Measurements from ENCODE around the gene RASSF7. TPM values are rescaled to one million over a fixed set of nuclear protein-coding genes. Genes with fewer than 3 reads are reported as not detected.

Gene RASSF7
- total and polyA plus RNA-seq, 2 donors (not counting 3 experiments of a cell fraction or from before 2014, with no cell fraction given), result 14.1 to 19.9 TPM

DNA sequence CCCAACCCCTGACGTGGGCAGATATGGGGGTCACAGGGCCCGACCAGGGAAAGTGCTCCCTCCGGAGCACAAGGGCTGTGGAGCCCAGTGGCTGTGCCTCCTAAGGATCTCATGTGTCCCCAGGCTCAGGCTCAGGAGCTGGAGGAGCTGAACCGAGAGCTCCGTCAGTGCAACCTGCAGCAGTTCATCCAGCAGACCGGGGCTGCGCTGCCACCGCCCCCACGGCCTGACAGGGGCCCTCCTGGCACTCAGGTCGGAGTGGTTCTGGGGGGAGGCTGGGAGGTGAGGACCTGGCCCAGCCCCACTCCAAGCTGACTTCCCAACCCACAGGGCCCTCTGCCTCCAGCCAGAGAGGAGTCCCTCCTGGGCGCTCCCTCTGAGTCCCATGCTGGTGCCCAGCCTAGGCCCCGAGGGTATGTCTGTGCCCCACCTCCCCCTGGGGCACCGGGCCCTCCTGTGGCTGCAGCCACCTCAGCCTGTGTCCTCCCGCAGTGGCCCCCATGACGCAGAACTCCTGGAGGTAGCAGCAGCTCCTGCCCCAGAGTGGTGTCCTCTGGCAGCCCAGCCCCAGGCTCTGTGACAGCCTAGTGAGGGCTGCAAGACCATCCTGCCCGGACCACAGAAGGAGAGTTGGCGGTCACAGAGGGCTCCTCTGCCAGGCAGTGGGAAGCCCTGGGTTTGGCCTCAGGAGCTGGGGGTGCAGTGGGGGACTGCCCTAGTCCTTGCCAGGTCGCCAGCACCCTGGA lies 2.5 kb downstream of the RASSF7 start:
- Histone ChIP-seq H3K27me3 (ENCODE audit: control insufficient read depth in 2 of 2, insufficient read depth in 2 of 2, low read length in 2 of 2) (no peaks in the 10 kb centered on the region), H3K4me3 (replicated peaks in 1 of 3; ENCODE audit: insufficient read depth in 1 of 3, low read depth in 1 of 3, low read length in 3 of 3) (no peak overlapping the region), H3K9me3 (replicated peaks; ENCODE audit: control insufficient read depth, insufficient read depth, low read length) (no peaks in the 10 kb centered on the region), H3K9ac (replicated peaks; ENCODE audit: extremely low read depth, insufficient read depth, low read length) (no peak overlapping the region), H3K9me1 (replicated peaks; ENCODE audit: control insufficient read depth, extremely low read depth, insufficient read depth, low read length) (no peaks in the 10 kb centered on the region), H3K4me2 (ENCODE audit: insufficient read depth, low read length) (no peak overlapping the region), H3K79me2 (ENCODE audit: control insufficient read depth, insufficient read depth, low read length) (no peaks in the 10 kb centered on the region), H3K27ac (ENCODE audit: insufficient read depth, low read depth, low read length) (no peak overlapping the region), H4K20me1 (replicated peaks; ENCODE audit: control insufficient read depth, extremely low read depth, insufficient read depth, low read length) (no peaks in the 10 kb centered on the region), H2AFZ (ENCODE audit: low read depth, low read length) (no peak overlapping the region), H3K4me1 (ENCODE audit: control insufficient read depth, extremely low read depth, insufficient read depth, low read length) (peaks cover 10% of the 10 kb centered on the region), H3K36me3 (ENCODE audit: control insufficient read depth in 2 of 2, extremely low read depth in 1 of 2, insufficient read depth in 2 of 2, low read length in 2 of 2) (peaks cover 0 to 2% of the 10 kb centered on the region in 2 experiments)
- TF ChIP-seq, protein P1, sequence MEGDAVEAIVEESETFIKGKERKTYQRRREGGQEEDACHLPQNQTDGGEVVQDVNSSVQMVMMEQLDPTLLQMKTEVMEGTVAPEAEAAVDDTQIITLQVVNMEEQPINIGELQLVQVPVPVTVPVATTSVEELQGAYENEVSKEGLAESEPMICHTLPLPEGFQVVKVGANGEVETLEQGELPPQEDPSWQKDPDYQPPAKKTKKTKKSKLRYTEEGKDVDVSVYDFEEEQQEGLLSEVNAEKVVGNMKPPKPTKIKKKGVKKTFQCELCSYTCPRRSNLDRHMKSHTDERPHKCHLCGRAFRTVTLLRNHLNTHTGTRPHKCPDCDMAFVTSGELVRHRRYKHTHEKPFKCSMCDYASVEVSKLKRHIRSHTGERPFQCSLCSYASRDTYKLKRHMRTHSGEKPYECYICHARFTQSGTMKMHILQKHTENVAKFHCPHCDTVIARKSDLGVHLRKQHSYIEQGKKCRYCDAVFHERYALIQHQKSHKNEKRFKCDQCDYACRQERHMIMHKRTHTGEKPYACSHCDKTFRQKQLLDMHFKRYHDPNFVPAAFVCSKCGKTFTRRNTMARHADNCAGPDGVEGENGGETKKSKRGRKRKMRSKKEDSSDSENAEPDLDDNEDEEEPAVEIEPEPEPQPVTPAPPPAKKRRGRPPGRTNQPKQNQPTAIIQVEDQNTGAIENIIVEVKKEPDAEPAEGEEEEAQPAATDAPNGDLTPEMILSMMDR (IDR thresholded peaks at IDR 0.05; ENCODE audit: extremely low read depth in 1 of 2, insufficient read depth in 1 of 2, low read depth in 1 of 2, low read length in 2 of 2), result no peak
- TF ChIP-seq FOS (IDR thresholded peaks at IDR 0.05; ENCODE audit: borderline replicate concordance, insufficient read depth, low read length) (no peak), EZH2 (IDR thresholded peaks at IDR 0.05; ENCODE audit: borderline replicate concordance, low read depth, low read length, severe bottlenecking) (no peak), POLR2A (IDR thresholded peaks at IDR 0.05; ENCODE audit: low read depth, low read length) (no peak), JUN (IDR thresholded peaks at IDR 0.05; ENCODE audit: borderline replicate concordance, insufficient read depth, insufficient read length, low read depth) (no peak), MYC (IDR thresholded peaks at IDR 0.05; ENCODE audit: low read depth, low read length) (no peak), POLR2AphosphoS5 (IDR thresholded peaks at IDR 0.05; ENCODE audit: insufficient read depth, low read depth, low read length) (no peak), GATA2 (IDR thresholded peaks at IDR 0.05; ENCODE audit: insufficient read depth, insufficient read length, low read depth, low read length) (no peak)
- TF ChIP-seq, protein P2, sequence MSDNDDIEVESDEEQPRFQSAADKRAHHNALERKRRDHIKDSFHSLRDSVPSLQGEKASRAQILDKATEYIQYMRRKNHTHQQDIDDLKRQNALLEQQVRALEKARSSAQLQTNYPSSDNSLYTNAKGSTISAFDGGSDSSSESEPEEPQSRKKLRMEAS (IDR thresholded peaks at IDR 0.05; ENCODE audit: insufficient read depth, insufficient read length), result no peak
- POLR2A ChIA-PET, result no interaction called here
- CTCF ChIA-PET, result interaction anchor here (1.5 to 2.2 kb wide), 2 partner anchors 9 to 12 kb away, joined by 6 to 7 read pairs; partner anchors contain the start of gene PHRF1
- DNase-seq (ENCODE audit: low read depth, low spot score) (no peak), FAIRE-seq (no peak)
- dilution Hi-C loops (cut with MboI; ENCODE audit: extremely low pct_ligation_motif_present, low sequenced_read_pairs) (no loop called here), intact Hi-C loops (cut with micrococcal nuclease) (no loop called here)
- BruUV-seq (replicated peaks), result no TSS peak
